GM13977 (cell line): ENCODE results near the gene SRSF12.

ENCODE experiments used
- DNase-seq: peaks from one replicate; pipeline ENCODE4 v3.0.0; 2012; ENCODE audit warnings: low spot score
- in situ Hi-C: fragments of 300-500 bp; cut with MboI; formaldehyde crosslinking; loops from one replicate; pipeline ENCODE4 v1.12.0; 2022; ENCODE audit warnings: low sequenced_read_pairs, low pct_unique_long_range_greater_than_20kb, mixed read lengths, inconsistent platforms; ENCODE audit not compliant: unreplicated experiment
- TF ChIP-seq, protein P1 (sequence below): IDR thresholded peaks from 2 replicates; pipeline ENCODE4 v1.5.1; 2012; ENCODE audit warnings: mild to moderate bottlenecking, control low read depth; ENCODE audit not compliant: insufficient read depth; ENCODE audit errors: extremely low read depth, missing control alignments

Gene SRSF12

DNA sequence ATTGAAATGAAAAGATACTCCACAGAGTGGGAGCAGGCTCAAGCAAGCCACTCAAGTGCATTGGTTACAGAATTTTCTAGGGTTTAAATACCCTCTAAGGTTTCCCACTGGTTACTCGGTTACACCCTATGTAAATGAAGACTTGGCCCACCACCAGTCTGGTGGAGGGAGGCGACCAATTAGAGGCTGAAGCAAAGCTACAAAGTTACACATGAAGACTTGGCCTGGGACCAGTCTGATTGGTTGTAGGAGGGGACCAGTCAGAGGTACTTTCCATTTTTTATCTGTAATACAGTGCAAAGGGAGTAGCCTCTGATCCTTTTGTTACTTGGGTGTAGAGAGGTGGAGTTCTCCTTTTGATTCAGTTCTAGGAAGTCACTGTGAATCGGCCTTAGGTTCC, 7.6 kb downstream of the SRSF12 start:
- TF ChIP-seq, protein P1, sequence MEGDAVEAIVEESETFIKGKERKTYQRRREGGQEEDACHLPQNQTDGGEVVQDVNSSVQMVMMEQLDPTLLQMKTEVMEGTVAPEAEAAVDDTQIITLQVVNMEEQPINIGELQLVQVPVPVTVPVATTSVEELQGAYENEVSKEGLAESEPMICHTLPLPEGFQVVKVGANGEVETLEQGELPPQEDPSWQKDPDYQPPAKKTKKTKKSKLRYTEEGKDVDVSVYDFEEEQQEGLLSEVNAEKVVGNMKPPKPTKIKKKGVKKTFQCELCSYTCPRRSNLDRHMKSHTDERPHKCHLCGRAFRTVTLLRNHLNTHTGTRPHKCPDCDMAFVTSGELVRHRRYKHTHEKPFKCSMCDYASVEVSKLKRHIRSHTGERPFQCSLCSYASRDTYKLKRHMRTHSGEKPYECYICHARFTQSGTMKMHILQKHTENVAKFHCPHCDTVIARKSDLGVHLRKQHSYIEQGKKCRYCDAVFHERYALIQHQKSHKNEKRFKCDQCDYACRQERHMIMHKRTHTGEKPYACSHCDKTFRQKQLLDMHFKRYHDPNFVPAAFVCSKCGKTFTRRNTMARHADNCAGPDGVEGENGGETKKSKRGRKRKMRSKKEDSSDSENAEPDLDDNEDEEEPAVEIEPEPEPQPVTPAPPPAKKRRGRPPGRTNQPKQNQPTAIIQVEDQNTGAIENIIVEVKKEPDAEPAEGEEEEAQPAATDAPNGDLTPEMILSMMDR, result no peak
- no peak for DNase-seq
- in situ Hi-C loops, result no loop called here

DNA sequence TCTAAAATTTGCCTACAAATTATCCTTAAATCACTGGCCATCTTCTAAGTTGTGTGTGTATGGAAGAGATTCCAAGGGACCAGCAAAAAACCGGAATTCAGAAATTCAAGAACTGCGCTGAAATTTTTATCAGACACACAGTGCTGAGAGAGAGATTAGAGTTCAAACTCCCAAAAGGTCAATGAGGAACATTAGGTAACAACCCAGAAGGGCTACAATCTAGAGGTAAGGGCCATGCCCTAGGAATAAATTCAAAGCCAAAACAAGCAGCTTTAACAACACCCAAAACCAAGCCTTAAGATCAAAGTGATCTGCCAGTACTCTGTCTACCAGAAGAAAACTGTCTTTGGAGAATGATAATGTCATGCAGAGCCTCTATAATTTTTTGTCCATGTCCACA, 17.8 kb downstream of the SRSF12 start:
- TF ChIP-seq, protein P1, result no peak
- no peak for DNase-seq
- in situ Hi-C loops, result no loop called here

DNA sequence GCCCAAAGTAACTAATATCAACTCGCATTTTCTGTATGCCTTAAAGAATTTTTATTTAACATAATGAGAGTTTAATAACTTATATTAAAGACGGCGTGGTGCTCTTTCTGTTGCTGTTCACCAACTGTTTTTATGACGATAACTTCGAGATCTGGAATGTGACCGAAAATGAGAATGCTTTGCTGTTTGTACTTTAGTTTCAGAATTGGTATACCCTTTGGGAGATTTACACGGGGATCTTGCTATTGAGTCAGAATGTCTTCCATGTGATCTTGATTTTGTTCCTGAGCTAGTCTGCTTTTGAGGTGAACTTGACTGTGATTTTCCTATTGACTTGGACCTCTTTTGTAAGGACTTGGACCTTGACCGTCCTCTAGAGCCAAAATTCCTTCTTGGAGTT, 19.4 kb downstream of the SRSF12 start:
- in situ Hi-C loops, result no loop called here
- DNase-seq, result no peak
- TF ChIP-seq, protein P1, result no peak

DNA sequence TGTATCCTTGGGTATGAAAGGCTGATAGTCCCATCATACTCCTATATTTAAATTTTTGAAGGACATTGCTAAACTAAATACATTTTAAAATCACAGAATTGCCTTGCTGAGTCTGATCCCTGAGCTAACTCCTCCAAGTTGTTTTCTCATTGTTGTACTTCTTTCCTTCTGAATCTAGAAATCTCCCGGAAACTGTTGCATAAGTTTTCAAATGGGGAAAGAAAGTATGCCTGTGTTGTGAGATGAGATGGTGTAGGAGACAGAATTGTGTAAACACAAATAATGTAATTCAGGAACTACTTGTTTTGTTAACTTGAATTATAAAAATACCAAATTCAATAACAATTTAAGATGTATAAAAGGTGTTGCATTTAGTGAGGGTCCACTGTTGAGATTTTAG, 30.0 kb downstream of the SRSF12 start:
- in situ Hi-C loops, result no loop called here
- TF ChIP-seq, protein P1, result no peak
- DNase-seq, result no peak

DNA sequence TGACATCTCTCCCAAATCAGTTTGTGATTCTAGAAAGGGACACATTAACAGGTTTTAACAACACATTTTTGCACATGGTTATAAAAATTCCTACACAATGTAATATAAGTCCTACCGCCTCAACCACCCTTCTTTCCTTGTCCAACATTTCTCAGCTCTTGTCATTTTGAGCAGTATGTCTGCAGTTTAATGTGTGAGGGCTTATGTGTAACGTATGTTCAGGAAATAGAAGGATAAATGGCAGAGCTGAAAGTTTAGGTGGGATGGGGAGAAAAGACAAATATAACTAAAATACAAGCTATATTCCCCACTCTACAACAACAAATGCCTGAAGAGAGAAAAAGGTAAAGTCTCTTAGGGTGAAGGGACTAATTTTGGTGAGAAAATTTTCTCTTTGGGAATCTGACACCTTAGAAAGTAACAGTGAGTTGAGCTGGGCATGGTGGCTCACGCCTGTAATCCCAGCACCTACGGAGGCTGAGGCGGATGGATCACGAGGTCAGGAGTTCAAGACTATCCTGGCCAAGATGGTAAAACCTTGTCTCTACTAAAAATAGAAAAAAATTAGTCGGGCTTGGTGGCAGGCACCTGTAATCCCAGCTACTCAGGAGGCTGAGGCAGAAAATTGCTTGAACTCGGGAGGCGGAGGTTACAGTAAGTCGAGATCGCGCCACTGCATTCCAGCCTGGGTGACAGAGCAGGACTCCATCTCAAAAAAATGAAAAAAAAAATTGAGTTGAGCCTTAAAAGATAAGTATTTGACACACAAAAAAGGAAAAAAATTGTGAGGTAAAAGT, 32.3 kb downstream of the SRSF12 start:
- in situ Hi-C loops, result no loop called here
- TF ChIP-seq, protein P1, result no peak
- DNase-seq, result no peak

DNA sequence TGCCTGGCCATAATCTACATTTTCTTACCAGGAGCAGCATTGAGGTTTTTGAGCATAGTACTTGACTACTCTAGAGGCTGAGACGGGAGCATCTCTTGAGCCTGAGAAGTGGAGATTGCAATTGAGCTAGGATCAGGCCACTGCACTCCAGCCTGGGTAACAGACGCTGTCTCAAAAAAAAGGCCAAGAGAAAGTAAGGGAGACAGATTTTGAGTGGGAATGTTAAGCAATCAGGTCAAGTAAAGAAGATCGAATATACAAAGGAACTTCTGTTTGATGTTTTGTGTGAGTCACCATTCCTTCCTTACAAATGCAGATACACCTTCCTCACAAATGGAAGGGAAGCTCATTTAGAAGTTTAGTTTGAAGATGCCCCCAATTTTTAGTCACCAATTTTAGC, 32.9 kb downstream of the SRSF12 start:
- in situ Hi-C loops, result no loop called here
- DNase-seq, result no peak
- TF ChIP-seq, protein P1, result no peak

DNA sequence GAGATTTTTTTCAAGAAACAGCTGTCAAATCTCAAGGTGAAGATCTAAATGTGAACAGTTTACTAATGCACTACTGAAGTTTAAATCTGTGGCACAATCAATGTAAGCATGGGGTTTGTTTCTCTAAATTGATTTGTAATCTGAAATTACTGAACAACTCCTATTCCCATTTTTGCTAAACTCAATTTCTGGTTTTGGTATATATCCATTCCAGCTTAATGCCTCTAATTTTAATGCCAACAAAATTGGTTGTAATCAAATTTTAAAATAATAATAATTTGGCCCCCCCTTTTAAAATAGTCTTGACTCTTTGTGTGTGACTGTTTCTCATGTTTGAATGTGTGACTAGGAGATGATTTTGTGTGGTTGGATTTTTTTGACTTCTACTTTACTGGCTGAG, 33.3 kb downstream of the SRSF12 start:
- TF ChIP-seq, protein P1, result no peak
- DNase-seq, result no peak
- in situ Hi-C loops, result no loop called here
